GM06990 (cell line): ENCODE data around the gene PRKD2.

Experiments used
- DNase-seq: peaks from one replicate; pipeline ENCODE4 v3.0.0-alpha.2; 2011; ENCODE audit not compliant: insufficient read length; ENCODE audit errors: extremely low read depth
- H3K27me3 ChIP-seq: replicated peaks from 2 replicates; pipeline ENCODE4 v1.6.0; 2011; ENCODE audit warnings: low read length; ENCODE audit not compliant: control insufficient read depth, insufficient read depth
- H3K36me3 ChIP-seq: 2 replicates; pipeline ENCODE4 v1.5.1; 2011; ENCODE audit warnings: low read length; ENCODE audit not compliant: control insufficient read depth, insufficient read depth
- H3K4me3 ChIP-seq: replicated peaks from 2 replicates; pipeline ENCODE4 v1.5.1; 2011; ENCODE audit warnings: low read depth, mild to moderate bottlenecking, control low read depth, low read length
- CTCF ChIP-seq: IDR thresholded peaks from 2 replicates; pipeline ENCODE4 v1.5.1; 2011; ENCODE audit warnings: low read length, control low read depth, mild to moderate bottlenecking, inconsistent platforms; ENCODE audit not compliant: insufficient read depth, poor library complexity, severe bottlenecking

The PRKD2 gene

GRCh38 chr19:46718934-46719622 lies 2.2 kb upstream of the PRKD2 start:
- no peak for TF ChIP-seq CTCF
- Histone ChIP-seq H3K27me3 (no peaks in the 10 kb centered on the region), H3K4me3 (0 out of 2 replicates have a peak overlapping the region, but pooled peaks have one; percentile 9), H3K36me3 (peaks cover 23% of the 10 kb centered on the region)
- peak; percentile 83 for DNase-seq

GRCh38 chr19:46718157-46718933 lies 1.4 kb upstream of the PRKD2 start:
- Histone ChIP-seq H3K4me3 (peak overlapping the region; percentile 96), H3K27me3 (no peaks in the 10 kb centered on the region), H3K36me3 (peaks cover 21% of the 10 kb centered on the region)
- DNase-seq = peak; percentile 81
- no peak for TF ChIP-seq CTCF

GRCh38 chr19:46717716-46718143 lies 816 bp upstream of the PRKD2 start:
- peak overlapping the region; percentile 96 for H3K4me3 ChIP-seq
- H3K36me3 ChIP-seq = peaks cover 17% of the 10 kb centered on the region
- no peak for TF ChIP-seq CTCF
- no peak for DNase-seq
- no peaks in the 10 kb centered on the region for H3K27me3 ChIP-seq

- no peak for TF ChIP-seq CTCF
- no peak for DNase-seq
- no peaks in the 10 kb centered on the region for H3K27me3 ChIP-seq
- peak overlapping the region; percentile 96 for H3K4me3 ChIP-seq
- peaks cover 8% of the 10 kb centered on the region for H3K36me3 ChIP-seq
These were observed 261 bp downstream of the PRKD2 start for GRCh38 chr19:46716672-46717033.

- H3K27me3 ChIP-seq = no peaks in the 10 kb centered on the region
- TF ChIP-seq CTCF = no peak
- H3K4me3 ChIP-seq = peak overlapping the region; percentile 96
- H3K36me3 ChIP-seq = peaks cover 5% of the 10 kb centered on the region
- DNase-seq = no peak
These were observed 791 bp downstream of the PRKD2 start for GRCh38 chr19:46715975-46716671.
